ENCODE measurements around the gene NR2F1-AS1. TPM values are rescaled to one million over a fixed set of nuclear protein-coding genes. Genes with fewer than 3 reads are reported as not detected.

The NR2F1-AS1 gene
- total and polyA plus RNA-seq, 9 of the 15 experiments (the other 6 are each of a cell fraction or from before 2014, with no cell fraction given), result not detected

DNA sequence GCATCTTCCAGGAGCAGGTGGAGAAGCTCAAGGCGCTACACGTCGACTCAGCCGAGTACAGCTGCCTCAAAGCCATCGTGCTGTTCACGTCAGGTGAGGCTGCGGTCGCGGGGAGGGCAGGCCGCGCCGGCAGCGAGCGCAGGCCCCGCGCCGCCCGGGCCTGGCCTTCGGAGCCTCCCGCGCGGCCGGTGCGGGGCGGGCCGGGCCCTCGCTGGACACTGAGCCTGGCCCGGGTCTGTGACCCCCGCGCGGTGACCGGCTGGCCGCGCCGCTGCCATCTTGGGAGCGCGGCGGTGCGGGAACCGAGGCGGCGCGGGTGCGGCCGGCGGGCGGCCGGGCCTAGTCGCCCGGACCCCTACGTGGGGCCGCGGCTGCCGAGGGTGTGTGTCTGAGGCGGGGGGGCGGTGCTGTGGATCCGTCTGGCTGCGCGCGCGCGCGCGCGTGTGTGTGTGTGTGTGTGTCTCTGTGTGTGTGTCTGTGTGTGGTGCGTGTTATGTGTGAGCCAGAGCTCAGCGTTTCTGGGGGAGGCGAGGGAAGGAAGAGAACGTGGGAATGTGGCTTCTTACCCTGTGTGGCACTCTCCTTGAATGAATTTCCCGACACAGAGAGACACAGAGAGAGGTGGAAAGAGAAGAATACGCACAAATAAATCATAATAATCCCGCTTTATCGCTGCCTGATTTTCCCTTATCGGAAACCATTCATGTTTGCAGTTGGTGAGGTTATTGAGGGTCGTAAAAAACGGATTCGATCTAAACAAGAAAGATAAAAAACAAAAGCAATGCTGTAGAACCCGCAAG, 7.5 kb upstream of the NR2F1-AS1 start:
- no peak overlapping the region for H3K9ac ChIP-seq (ENCODE audit: insufficient read depth in 1 of 2, low read depth in 2 of 2, low read length in 2 of 2)
- no peaks in the 10 kb centered on the region for H3K79me2 ChIP-seq (ENCODE audit: control insufficient read depth, insufficient read depth, low read length)
- no peak for ATAC-seq
- ChIA-PET POLR2A (interaction anchor here (0.5 kb wide), 1 partner anchor 255 kb away, joined by 3 read pairs; no protein-coding TSS in a partner anchor), CTCF (ENCODE audit: low intra/inter-chr PET ratio) (no interaction called here)
- H3K27ac ChIP-seq (ENCODE audit: extremely low read depth, low read depth, low read length), result no peak overlapping the region
- no peaks in the 10 kb centered on the region for H3K36me3 ChIP-seq (ENCODE audit: control insufficient read depth, insufficient read depth, low read length)
- WGBS (ENCODE audit: insufficient coverage, low coverage, missing lambda C conversion rate), result 43% methylated on average over 48 of the region's 78 CpGs
- no peak overlapping the region for H2AFZ ChIP-seq (ENCODE audit: low read depth, low read length)
- DNase-seq (ENCODE audit: extremely low read depth in 1 of 4, low spot score in 3 of 4), result no peak
- peaks cover 0 to 8% of the 10 kb centered on the region in 2 experiments; a peak in 3 of 5 replicates for H3K27me3 ChIP-seq (ENCODE audit: control insufficient read depth in 2 of 2, insufficient read depth in 2 of 2, low read length in 2 of 2)
- no peak overlapping the region for H3K4me2 ChIP-seq (ENCODE audit: insufficient read depth, low read length)
- no peaks in the 10 kb centered on the region for H3K9me3 ChIP-seq (replicated peaks; ENCODE audit: control insufficient read depth, insufficient read depth, low read depth, low read length)
- peaks cover 0 to 8% of the 10 kb centered on the region in 2 experiments; a peak in 2 of 5 replicates for H3K4me1 ChIP-seq (replicated peaks in 1 of 2; ENCODE audit: control insufficient read depth in 2 of 2, insufficient read depth in 2 of 2, low read length in 2 of 2)
- H3K9me1 ChIP-seq (ENCODE audit: control insufficient read depth, insufficient read depth, low read length), result no peaks in the 10 kb centered on the region
- no peak for FAIRE-seq
- in situ Hi-C loops (cut with MboI), result loop anchor here (25.0 kb wide), 1 partner anchor 1149 kb away; no protein-coding TSS in a partner anchor
- no TSS peak for BruUV-seq (replicated peaks)
- intact Hi-C loops (cut with micrococcal nuclease), result no loop called here
- H4K20me1 ChIP-seq (replicated peaks; ENCODE audit: control insufficient read depth, insufficient read depth, low read length), result no peaks in the 10 kb centered on the region
- H3K4me3 ChIP-seq, result no peak overlapping the region
- no peak for TF ChIP-seq YY1 (IDR thresholded peaks at IDR 0.05; ENCODE audit: borderline replicate concordance in 1 of 3, control insufficient read depth in 1 of 3, extremely low read depth in 1 of 3, insufficient read depth in 3 of 3, insufficient read length in 1 of 3, insufficient replicate concordance in 2 of 3, low read depth in 1 of 3, low read length in 2 of 3)
- no peak for TF ChIP-seq CBX5 (IDR thresholded peaks at IDR 0.05; ENCODE audit: borderline replicate concordance, low read depth)
- no peak for TF ChIP-seq TCF3 (CRISPR knock-in tag; IDR thresholded peaks at IDR 0.05)
- TF ChIP-seq, protein P1, sequence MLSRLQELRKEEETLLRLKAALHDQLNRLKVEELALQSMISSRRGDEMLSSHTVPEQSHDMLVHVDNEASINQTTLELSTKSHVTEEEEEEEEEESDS (CRISPR knock-in tag; IDR thresholded peaks at IDR 0.05), result no peak
- TF ChIP-seq TRIM24 (IDR thresholded peaks at IDR 0.05), result no peak
- no peak for TF ChIP-seq CBX2 (IDR thresholded peaks at IDR 0.05; ENCODE audit: insufficient read depth, low read length, poor library complexity, severe bottlenecking)
- no peak for TF ChIP-seq ZNF318 (IDR thresholded peaks at IDR 0.05; ENCODE audit: borderline replicate concordance in 1 of 2, low read depth in 1 of 2)
- TF ChIP-seq MLLT1 (IDR thresholded peaks at IDR 0.05), result no peak

Data from K562 (cell line).